ENCODE data around the gene MFAP3. TPM values are rescaled to one million over a fixed set of nuclear protein-coding genes. Genes with fewer than 3 reads are reported as not detected.

The MFAP3 gene
- total and polyA plus RNA-seq, 7 donors = 8.2 to 45.5 (median 23.0) TPM

DNA sequence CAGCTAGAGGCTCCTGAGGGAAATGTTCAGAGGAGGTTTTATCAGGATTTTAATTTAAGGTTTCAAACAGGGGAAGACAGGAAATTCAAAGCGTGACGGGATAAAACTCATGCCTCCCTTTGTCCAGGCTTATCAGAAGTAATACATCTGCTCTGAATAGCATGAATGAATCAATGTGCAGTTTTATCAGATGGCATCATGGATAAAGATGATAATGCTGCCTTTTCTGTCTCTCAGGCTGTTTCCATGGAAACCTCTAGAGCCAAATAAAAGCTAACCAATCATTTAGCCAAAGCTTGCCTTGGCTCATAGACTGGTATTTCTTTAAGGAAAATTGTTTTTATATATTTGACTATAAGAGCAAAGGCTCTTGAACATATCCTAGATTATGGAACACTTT lies 16.4 kb downstream of the MFAP3 start:
- no peak for ATAC-seq
- WGBS, 3 donors = 81 to 92% (median 84%) methylated on average over 2 of the region's 2 CpGs

GRCh38 chr5:154058055-154059038 lies 19.6 kb downstream of the MFAP3 start:
- TF ChIP-seq CTCF (IDR thresholded peaks at IDR 0.05) = no peak
- ATAC-seq = no peak
- intact Hi-C loops (cut with DNase I) = no loop called here
- DNase-seq = no peak
- Histone ChIP-seq H3K4me1 (peaks cover 12% of the 10 kb centered on the region), H3K27me3 (ENCODE audit: insufficient read depth in 3 of 3, low read length in 2 of 3) (no peaks in the 10 kb centered on the region), H3K4me3 (no peak overlapping the region), H3K27ac (no peak overlapping the region), H3K36me3 (ENCODE audit: insufficient read depth in 1 of 2, low read depth in 1 of 2) (peaks cover 3 to 19% of the 10 kb centered on the region in 2 donors), H3K9me3 (no peaks in the 10 kb centered on the region)
- 48 to 58% (median 53%) methylated on average over 10 of the region's 10 CpGs for WGBS, 3 donors

More for the DNA sequence above, 16.4 kb downstream of the MFAP3 start:
- no peak overlapping the region for H3K27ac ChIP-seq
- DNase-seq = no peak
- H3K9me3 ChIP-seq = no peaks in the 10 kb centered on the region
- H3K4me1 ChIP-seq = peaks cover 12% of the 10 kb centered on the region
- no peak overlapping the region for H3K4me3 ChIP-seq
- no peak for TF ChIP-seq CTCF (IDR thresholded peaks at IDR 0.05)
- H3K27me3 ChIP-seq (ENCODE audit: insufficient read depth in 3 of 3, low read length in 2 of 3) = no peaks in the 10 kb centered on the region
- H3K36me3 ChIP-seq (ENCODE audit: insufficient read depth in 1 of 2, low read depth in 1 of 2) = peaks cover 7 to 48% of the 10 kb centered on the region in 2 donors
- intact Hi-C loops (cut with DNase I) = no loop called here

DNA sequence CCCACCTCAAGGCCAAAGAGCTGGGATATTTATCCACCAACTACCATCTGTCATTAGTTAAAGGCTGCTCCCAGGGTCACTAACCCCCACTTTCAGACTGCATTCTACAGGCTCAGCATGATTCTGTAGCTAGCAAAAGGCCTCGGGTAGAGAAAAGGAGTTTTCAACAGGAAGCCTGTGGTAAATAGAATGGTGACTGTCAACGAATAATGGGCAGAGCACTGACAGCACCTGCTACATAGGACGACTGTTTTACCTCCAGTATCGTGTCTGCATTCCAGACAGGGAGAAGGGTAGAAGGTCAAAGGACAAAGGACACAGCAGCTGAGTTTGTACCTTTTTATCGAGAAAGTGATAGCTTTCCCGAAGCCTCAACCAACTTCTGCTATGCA lies 20.3 kb downstream of the MFAP3 start:
- intact Hi-C loops (cut with DNase I) = no loop called here
- no peak overlapping the region for H3K27ac ChIP-seq
- no peak overlapping the region for H3K4me3 ChIP-seq
- no peaks in the 10 kb centered on the region for H3K27me3 ChIP-seq (ENCODE audit: insufficient read depth in 3 of 3, low read length in 2 of 3)
- H3K9me3 ChIP-seq = no peaks in the 10 kb centered on the region
- H3K36me3 ChIP-seq (ENCODE audit: insufficient read depth in 1 of 2, low read depth in 1 of 2) = peaks cover 0 to 12% of the 10 kb centered on the region in 2 donors
- H3K4me1 ChIP-seq = peaks cover 12% of the 10 kb centered on the region
- WGBS, 3 donors = 62 to 68% (median 64%) methylated on average over 6 of the region's 6 CpGs
- TF ChIP-seq CTCF (IDR thresholded peaks at IDR 0.05) = no peak
- ATAC-seq (no peak), DNase-seq (no peak)

DNA sequence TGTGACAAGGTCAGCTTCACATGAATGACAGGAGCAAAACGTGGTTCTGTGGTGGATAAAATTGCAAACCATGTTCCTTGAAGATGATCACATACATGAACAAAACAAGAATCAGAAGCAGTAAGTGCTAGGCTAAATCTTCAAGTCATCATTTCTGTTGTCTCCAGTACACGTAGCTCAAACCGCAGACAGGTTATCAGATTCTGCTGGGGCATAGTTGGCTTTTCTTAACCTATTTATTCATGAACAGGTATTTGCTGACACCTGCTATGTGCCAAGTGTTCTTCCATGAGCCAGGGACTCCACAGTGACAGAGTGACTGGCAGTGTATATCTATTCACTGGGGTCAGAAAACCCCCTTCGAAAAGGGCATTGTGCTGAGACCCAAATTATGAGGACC lies 20.8 kb downstream of the MFAP3 start:
- 48 to 71% (median 52%) methylated on average over 4 of the region's 4 CpGs for WGBS, 3 donors

More for the DNA sequence above, 20.8 kb downstream of the MFAP3 start:
- Histone ChIP-seq H3K9me3 (no peaks in the 10 kb centered on the region), H3K4me3 (no peak overlapping the region), H3K27ac (no peak overlapping the region), H3K36me3 (ENCODE audit: insufficient read depth in 1 of 2, low read depth in 1 of 2) (peaks cover 0 to 7% of the 10 kb centered on the region in 2 donors), H3K4me1 (peaks cover 12% of the 10 kb centered on the region), H3K27me3 (ENCODE audit: insufficient read depth in 3 of 3, low read length in 2 of 3) (no peaks in the 10 kb centered on the region)
- TF ChIP-seq CTCF (IDR thresholded peaks at IDR 0.05) = no peak
- intact Hi-C loops (cut with DNase I) = no loop called here
- ATAC-seq (no peak), DNase-seq (no peak)
